ENCODE results near the gene SSNA1. TPM values are rescaled to one million over a fixed set of nuclear protein-coding genes. Genes with fewer than 3 reads are reported as not detected.

Gene SSNA1
- total RNA-seq, 1 donor from 2014 or later = 15.7 TPM

Small RNA genes lying within 50 kb of the gene (small RNA-seq; reads per million reads assigned to genes)
- not detected for gene MIR3621 (ENCODE audit: low replicate concordance)

Other genes with a start within 250 kb of the SSNA1 start
- gene FBXW5, start 243.9 kb upstream of the SSNA1 start, total RNA-seq = 41.8 TPM
- gene C8G, start 243.4 kb upstream of the SSNA1 start, total RNA-seq = not detected
- gene LCN12, start 236.4 kb upstream of the SSNA1 start, total RNA-seq = 0.74 TPM
- gene PTGDS, start 211.2 kb upstream of the SSNA1 start, total RNA-seq = 103 TPM
- gene LCNL1, start 205.7 kb upstream of the SSNA1 start, total RNA-seq = 0.74 TPM
- gene PAXX, start 196.3 kb upstream of the SSNA1 start, total RNA-seq = 14.8 TPM
- gene CLIC3, start 192.1 kb upstream of the SSNA1 start, total RNA-seq = not detected
- 25.8 TPM for gene ABCA2, start 160.4 kb upstream of the SSNA1 start, total RNA-seq
- not detected for gene FUT7, start 156.6 kb upstream of the SSNA1 start, total RNA-seq
- gene NPDC1, start 142.5 kb upstream of the SSNA1 start, total RNA-seq = 24.6 TPM
- gene ENTPD2, start 134.6 kb upstream of the SSNA1 start, total RNA-seq = 0.25 TPM
- gene SAPCD2, start 118.1 kb upstream of the SSNA1 start, total RNA-seq = 1.5 TPM
- 0.25 TPM for gene UAP1L1, start 111.2 kb upstream of the SSNA1 start, total RNA-seq
- gene MAN1B1, start 101.7 kb upstream of the SSNA1 start, total RNA-seq = 37.6 TPM
- gene DPP7, start 73.9 kb upstream of the SSNA1 start, total RNA-seq = 18.7 TPM
- 41.8 TPM for gene GRIN1, start 49.5 kb upstream of the SSNA1 start, total RNA-seq
- 0.49 TPM for gene LRRC26, start 18.6 kb upstream of the SSNA1 start, total RNA-seq
- not detected for gene TMEM210, start 16.6 kb upstream of the SSNA1 start, total RNA-seq
- gene ANAPC2, start 116 bp upstream of the SSNA1 start, total RNA-seq = 22.1 TPM
- 5.4 TPM for gene TPRN, start 12.1 kb downstream of the SSNA1 start, total RNA-seq
- gene TMEM203, start 17.0 kb downstream of the SSNA1 start, total RNA-seq = 21.9 TPM
- 3.4 TPM for gene NDOR1, start 17.0 kb downstream of the SSNA1 start, total RNA-seq
- gene RNF208, start 33.6 kb downstream of the SSNA1 start, total RNA-seq = 1.7 TPM
- 0.25 TPM for gene CYSRT1, start 36.5 kb downstream of the SSNA1 start, total RNA-seq
- gene RNF224, start 38.8 kb downstream of the SSNA1 start, total RNA-seq = under 0.01 TPM
- gene SLC34A3, start 42.2 kb downstream of the SSNA1 start, total RNA-seq = not detected
- gene TUBB4B, start 52.6 kb downstream of the SSNA1 start, total RNA-seq = 76.5 TPM
- not detected for gene STPG3, start 62.6 kb downstream of the SSNA1 start, total RNA-seq
- gene NELFB, start 66.7 kb downstream of the SSNA1 start, total RNA-seq = 32.2 TPM
- gene TOR4A, start 89.0 kb downstream of the SSNA1 start, total RNA-seq = 0.49 TPM
- 2.7 TPM for gene NRARP, start 113.6 kb downstream of the SSNA1 start, total RNA-seq
- 14.0 TPM for gene EXD3, start 234.5 kb downstream of the SSNA1 start, total RNA-seq
- gene NOXA1, start 234.7 kb downstream of the SSNA1 start, total RNA-seq = 2.0 TPM